Stimulated activated CD8-positive, alpha-beta memory T cell treated with anti-CD3 and anti-CD28 coated beads, Interleukin-12 subunit alpha, Interleukin-12 subunit beta, amount 100 ng/mL, for 24 hours (primary cell): ENCODE measurements around the gene IL1R1.

Source experiments
- DNase-seq: peaks from one replicate; pipeline ENCODE4 v3.0.0-alpha.2; 2020; ENCODE audit errors: extremely low read depth

Gene IL1R1

DNA sequence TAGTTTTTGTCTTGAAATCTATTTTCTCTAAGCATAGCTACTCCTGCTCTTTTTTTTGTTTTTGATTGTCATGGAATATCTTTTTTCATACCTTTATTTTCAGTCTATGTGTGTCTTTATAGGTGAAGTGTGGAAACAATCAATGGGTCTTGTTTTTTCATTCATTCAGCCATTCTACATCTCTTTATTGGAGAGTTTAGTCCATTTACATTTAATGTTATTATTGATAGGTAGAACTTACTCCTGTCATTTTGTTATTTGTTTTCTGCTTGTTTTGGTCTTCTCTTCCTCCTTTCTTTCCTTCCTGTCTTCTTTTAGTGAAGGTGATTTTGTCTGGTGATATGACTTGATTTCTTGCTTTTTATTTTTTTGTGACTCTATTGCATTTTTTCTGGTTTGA lies 62.1 kb downstream of the IL1R1 start:
- no peak for DNase-seq

DNA sequence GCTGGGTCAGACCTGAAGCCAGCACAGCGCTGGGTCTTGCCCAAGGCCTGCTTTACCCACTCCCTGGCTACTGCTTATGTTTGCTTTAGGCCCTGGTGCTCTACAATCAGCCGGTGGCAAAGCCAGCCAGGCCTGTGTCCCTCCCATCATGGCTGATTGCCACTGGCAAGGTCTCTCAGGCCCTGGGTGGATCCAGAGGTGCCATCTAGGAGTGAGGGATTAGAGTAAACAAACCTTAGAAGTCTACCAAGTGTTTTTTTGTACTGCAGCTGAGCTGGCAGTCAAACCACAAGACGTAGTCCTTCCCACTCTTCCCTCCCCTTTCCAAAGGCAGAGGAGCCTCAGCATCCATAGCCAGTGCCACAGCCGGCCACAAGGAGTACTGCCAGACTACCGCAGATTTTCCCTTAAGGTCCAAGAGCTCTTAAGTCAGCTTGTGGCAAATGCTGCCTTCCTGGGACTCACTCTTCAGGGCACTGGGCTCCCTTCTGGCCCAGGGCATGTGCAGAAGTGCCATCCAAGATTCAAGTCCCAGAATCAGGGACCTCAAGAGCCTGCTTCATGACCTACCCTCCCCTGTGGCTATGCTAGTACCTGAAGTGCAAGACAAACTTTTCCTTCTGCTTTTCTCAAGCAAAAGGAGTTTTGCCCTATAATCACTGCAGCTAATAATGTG lies 64.3 kb downstream of the IL1R1 start:
- no peak for DNase-seq

DNA sequence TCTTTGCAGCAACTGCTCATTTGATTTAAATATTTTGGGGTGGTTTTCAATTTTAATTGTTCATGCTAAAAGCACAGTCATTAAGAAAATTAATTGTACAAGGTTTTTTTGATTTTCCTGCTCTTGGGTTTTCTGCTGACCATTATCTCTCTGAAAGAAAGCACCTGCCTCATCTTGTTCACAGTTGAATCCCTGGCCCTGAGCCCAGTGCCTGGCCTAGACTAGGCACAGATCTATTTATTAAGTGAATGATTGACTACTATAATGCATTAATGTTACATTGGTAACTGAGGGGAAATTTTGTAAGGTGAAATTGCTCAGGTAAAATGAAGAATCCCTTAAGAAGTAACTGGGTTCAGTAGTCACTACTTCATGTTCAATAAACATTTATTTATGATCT lies 66.2 kb downstream of the IL1R1 start:
- DNase-seq = no peak

DNA sequence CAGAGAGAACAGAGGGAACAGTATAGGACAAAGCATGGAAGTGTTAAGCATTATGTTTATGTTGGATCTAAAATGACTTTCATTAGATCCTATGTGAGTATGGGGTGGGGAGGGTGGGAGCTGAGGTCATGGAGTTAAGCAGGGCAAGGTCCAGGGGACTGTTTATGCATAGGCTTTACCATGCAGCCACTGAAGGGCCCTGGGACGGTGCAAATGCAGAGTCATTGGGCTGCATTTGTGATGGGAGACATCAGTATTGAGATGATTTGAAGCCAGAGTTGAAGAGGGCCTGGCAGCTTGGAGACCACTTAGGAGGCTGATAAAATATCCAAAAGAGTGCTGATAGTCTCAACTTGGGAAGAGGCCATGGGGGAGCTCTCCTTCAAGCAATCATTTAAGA lies 66.9 kb downstream of the IL1R1 start:
- DNase-seq = no peak

DNA sequence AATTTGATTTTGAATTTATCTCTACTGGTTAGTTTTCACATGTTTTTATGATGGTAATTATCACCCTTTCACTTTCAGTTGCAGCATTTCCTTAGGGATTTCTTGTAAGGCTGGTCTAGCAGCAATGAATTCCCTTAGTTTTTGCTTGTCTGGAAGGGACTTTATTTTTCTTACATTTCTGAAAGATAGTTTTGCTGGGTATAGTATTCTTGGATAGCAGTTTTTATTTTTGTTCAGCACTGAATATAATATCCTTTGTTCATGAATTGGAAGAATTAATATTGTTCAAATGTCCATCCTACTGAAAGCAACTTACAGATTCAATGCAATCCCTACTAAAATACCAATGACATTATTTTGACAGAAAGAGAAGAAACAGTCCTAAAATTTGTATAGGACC lies 74.5 kb downstream of the IL1R1 start:
- DNase-seq = no peak

DNA sequence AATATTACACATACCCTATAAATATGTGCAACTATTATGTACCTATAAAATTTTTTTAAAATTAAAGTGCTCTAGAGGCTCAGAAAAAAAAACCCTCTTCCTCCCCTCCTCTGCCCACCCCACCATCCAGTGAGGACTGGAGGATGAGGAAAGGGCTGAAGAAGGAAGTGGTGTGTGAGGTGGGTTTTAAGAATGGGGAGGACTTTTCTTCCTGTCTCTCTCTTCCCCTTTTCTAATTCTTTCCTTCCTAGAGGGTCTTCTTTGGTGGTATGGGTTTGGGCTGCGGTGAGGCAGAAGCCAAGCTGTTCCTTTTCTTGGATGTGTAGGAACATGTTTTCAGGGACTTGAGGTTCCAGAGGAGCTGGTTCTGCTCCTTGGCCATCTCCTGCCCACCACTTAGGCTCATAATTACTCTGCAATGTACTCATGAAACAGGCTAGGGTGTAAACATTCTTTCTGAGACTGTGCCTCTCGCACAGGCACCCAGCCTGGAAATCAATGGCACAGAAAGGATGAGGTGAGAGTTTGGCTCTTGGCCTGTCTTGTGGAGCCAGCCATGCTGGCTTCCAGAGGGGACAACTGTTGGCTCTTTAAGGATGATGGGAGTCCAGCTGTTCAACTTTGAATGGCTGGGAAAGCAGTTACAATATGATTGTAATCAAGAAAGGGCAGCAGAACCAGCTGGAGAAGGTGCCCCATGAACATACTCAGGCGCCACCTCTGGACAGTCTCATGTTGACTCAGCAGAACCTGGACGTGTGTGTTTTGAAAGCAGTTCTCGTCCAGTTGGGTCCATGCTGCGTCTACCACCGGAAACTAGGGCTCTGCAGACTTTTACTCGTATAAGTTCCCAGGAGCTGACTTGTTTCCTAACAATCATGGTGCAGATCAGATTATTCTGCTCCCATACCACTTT lies 82.5 kb downstream of the IL1R1 start:
- no peak for DNase-seq

DNA sequence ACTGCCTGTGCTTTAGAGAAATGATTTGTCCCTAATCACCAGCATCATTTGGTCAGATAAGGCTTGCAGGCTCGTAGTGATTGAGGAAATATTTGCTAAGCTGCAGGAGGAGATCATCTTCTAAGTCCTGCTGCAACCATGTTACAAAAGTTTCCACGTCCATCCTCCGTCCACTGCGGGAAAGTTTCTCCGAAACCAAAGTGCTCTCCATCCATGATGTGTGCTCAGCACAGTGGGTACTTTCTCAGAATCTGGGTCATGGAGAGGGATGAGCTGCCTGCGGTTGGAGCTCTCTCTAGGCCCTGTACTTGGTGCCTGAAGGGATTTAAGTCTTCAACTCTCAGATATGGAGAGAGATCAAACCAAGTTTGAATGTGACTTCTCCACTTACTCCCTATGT lies 83.6 kb downstream of the IL1R1 start:
- no peak for DNase-seq

DNA sequence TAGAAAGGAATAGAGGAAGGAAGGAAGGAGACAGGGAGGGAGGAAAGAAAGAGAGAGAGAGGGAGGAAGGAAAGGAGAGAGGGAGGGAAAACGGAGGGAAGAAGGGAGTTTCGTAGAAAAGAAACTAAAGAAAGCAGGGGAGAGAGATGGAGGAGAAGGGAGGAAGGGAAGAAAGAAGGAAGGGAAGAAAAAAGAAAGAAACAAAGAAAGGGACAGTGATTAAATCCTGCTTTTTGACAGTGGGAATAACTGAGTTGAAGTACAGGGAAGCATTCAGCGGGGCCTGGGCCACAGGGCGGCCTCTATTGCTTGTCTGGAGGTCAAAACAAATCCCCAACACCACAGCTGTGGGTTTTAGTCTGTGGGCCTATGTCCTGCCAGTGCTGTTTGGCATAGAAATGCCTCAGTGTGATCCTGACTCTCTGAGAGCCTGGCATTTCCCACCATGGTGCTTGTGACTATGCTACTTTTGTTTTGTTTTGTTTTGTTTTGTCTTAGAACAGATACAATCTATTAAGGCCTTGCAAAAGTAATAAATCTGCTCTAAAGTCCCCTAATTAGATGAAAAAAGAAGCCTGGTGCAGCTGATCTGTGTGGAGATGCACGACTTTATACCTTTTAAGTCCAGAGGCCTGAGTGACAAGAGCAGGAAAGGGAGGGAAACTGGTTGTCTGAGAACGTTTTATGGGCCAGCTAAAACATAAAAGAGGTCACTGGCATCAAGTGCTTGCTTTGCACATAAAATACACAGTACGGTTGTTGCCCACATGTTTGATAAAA lies 84.3 kb downstream of the IL1R1 start:
- DNase-seq = no peak

DNA sequence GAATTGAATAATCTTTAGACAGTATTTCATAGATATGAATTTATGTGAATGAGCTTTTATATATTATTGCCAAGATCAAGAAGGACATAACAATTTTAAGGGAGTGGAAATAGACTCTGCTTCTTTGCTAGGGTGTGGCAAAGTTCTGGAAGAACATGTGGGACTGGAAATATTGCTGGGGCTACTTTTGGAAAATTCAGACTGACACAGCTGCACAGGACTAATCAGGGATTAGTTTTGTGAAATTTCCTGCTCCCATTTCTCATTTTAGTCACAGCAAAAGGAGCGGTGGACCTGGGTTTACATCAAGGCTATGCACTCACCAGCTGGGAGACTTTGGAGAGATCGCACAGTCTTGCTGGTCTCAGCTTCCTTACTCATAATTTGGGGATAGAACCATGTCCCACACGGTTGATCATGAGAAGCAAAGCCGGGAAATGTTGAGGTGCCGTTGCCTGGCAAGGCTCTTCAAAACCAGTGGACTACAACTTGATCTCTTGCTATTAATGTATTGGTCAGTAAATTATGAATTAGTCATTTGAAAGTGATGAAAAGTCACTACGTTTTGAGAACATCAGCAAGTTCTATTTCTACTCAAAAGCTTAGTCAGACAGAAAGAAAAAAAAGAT lies 86.7 kb downstream of the IL1R1 start:
- no peak for DNase-seq
